H9 (cell line): Measurements from ENCODE around the gene UTP11. TPM values are rescaled to one million over a fixed set of nuclear protein-coding genes. Genes with fewer than 3 reads are reported as not detected.
A peak's percentile ranks its signal among the peaks of the same experiment; 100 is the strongest.

ENCODE experiments used
- DNase-seq: peaks from one replicate; pipeline ENCODE4 v3.0.0-alpha.2; 2017
- H2AFZ ChIP-seq: one replicate; pipeline ENCODE4 v1.6.1; 2013; ENCODE audit warnings: mild to moderate bottlenecking, low read length, control low read depth, moderate library complexity
- H2AK5ac ChIP-seq: 2 replicates; pipeline ENCODE4 v1.6.1; 2013; ENCODE audit warnings: low read length, control low read depth, mixed read lengths; ENCODE audit not compliant: insufficient read length
- H2BK120ac ChIP-seq: one replicate; pipeline ENCODE4 v1.6.1; 2013; ENCODE audit warnings: low read depth, mild to moderate bottlenecking, low read length, control low read depth, inconsistent platforms; ENCODE audit not compliant: poor library complexity, severe bottlenecking
- H2BK12ac ChIP-seq: 2 replicates; pipeline ENCODE4 v1.6.1; 2013; ENCODE audit warnings: low read length, control low read depth, mixed read lengths, low read depth; ENCODE audit not compliant: insufficient read length
- H2BK15ac ChIP-seq: 2 replicates; pipeline ENCODE4 v1.6.1; 2013; ENCODE audit warnings: low read depth, low read length, control low read depth
- H2BK20ac ChIP-seq: one replicate; pipeline ENCODE4 v1.6.1; 2013; ENCODE audit warnings: low read depth, mild to moderate bottlenecking, low read length, control low read depth, inconsistent platforms; ENCODE audit not compliant: poor library complexity, severe bottlenecking
- H2BK5ac ChIP-seq: 2 replicates; pipeline ENCODE4 v1.6.1; 2013; ENCODE audit warnings: low read length, control low read depth, mixed read lengths; ENCODE audit not compliant: insufficient read length
- H3K14ac ChIP-seq: 2 replicates; pipeline ENCODE4 v1.6.1; 2013; ENCODE audit warnings: low read length, control low read depth; ENCODE audit not compliant: insufficient read depth
- H3K18ac ChIP-seq: 2 replicates; pipeline ENCODE4 v1.6.1; 2013; ENCODE audit warnings: low read depth, mild to moderate bottlenecking, mixed read lengths, low read length, control low read depth; ENCODE audit not compliant: insufficient read length
- H3K23ac ChIP-seq: 2 replicates; pipeline ENCODE4 v1.6.1; 2013; ENCODE audit warnings: low read length, control low read depth, mixed read lengths, low read depth; ENCODE audit not compliant: insufficient read length
- H3K23me2 ChIP-seq: 2 replicates; pipeline ENCODE4 v1.6.1; 2013; ENCODE audit warnings: low read depth, mild to moderate bottlenecking, mixed read lengths, low read length, control low read depth; ENCODE audit not compliant: insufficient read length, poor library complexity, severe bottlenecking
- H3K27ac ChIP-seq: 2 replicates; pipeline ENCODE4 v1.5.1; 2013; ENCODE audit warnings: low read length, control low read depth, mixed read lengths, low read depth; ENCODE audit not compliant: insufficient read length
- H3K27me3 ChIP-seq: 2 replicates; pipeline ENCODE4 v1.6.1; 2013; ENCODE audit warnings: low read length, control low read depth, inconsistent platforms; ENCODE audit not compliant: insufficient read depth
- H3K4ac ChIP-seq: 2 replicates; pipeline ENCODE4 v1.6.1; 2013; ENCODE audit warnings: low read depth, mild to moderate bottlenecking, control low read depth, inconsistent platforms, low read length, moderate library complexity
- H3K4me1 ChIP-seq: 2 replicates; pipeline ENCODE4 v1.6.1; 2013; ENCODE audit warnings: low read length, control low read depth, inconsistent platforms; ENCODE audit not compliant: insufficient read depth
- H3K4me2 ChIP-seq: 2 replicates; pipeline ENCODE4 v1.6.1; 2013; ENCODE audit warnings: low read length, control low read depth, mixed read lengths; ENCODE audit not compliant: insufficient read length, insufficient read depth
- H3K56ac ChIP-seq: 2 replicates; pipeline ENCODE4 v1.6.1; 2013; ENCODE audit warnings: low read depth, mild to moderate bottlenecking, mixed read lengths, low read length, control low read depth; ENCODE audit not compliant: insufficient read length
- H3K79me1 ChIP-seq: 2 replicates; pipeline ENCODE4 v1.6.1; 2013; ENCODE audit warnings: low read depth, mild to moderate bottlenecking, moderate library complexity, low read length, control low read depth, inconsistent platforms; ENCODE audit not compliant: insufficient read depth, poor library complexity, severe bottlenecking
- H3K79me2 ChIP-seq: 2 replicates; pipeline ENCODE4 v1.6.1; 2013; ENCODE audit warnings: low read length, control low read depth, inconsistent platforms; ENCODE audit not compliant: insufficient read depth
- H3K9ac ChIP-seq: 2 replicates; pipeline ENCODE4 v1.6.1; 2013; ENCODE audit warnings: low read length, control low read depth, mixed read lengths; ENCODE audit not compliant: insufficient read length; ENCODE audit errors: extremely low read depth
- H3K9me3 ChIP-seq: one replicate; pipeline ENCODE4 v1.6.1; 2013; ENCODE audit warnings: low read depth, low read length, inconsistent platforms; ENCODE audit not compliant: control insufficient read depth
- H3T11ph ChIP-seq: one replicate; pipeline ENCODE4 v1.6.1; 2013; ENCODE audit warnings: mild to moderate bottlenecking, low read length, control low read depth, inconsistent platforms
- H4K20me1 ChIP-seq: one replicate; pipeline ENCODE4 v1.6.1; 2013; ENCODE audit not compliant: control insufficient read depth, insufficient read length, insufficient read depth
- H4K5ac ChIP-seq: 2 replicates; pipeline ENCODE4 v1.6.1; 2013; ENCODE audit warnings: low read depth, mild to moderate bottlenecking, mixed read lengths, low read length, control low read depth; ENCODE audit not compliant: insufficient read length
- H4K8ac ChIP-seq: replicated peaks from 2 replicates; pipeline ENCODE4 v1.6.1; 2013; ENCODE audit warnings: low read length, control low read depth, mixed read lengths, low read depth; ENCODE audit not compliant: insufficient read length
- H4K91ac ChIP-seq: 2 replicates; pipeline ENCODE4 v1.6.1; 2013; ENCODE audit warnings: low read depth, mild to moderate bottlenecking, moderate library complexity, mixed read lengths, low read length, control low read depth; ENCODE audit not compliant: insufficient read length
- H3K27ac Mint-ChIP-seq, 3 experiments: 2 replicates in 2 of 3; 3 replicates in 1 of 3; pipeline ENCODE4 v1.8.0; 2020 to 2021; ENCODE audit warnings: mixed read lengths in 3 of 3, mild to moderate bottlenecking in 1 of 3, moderate library complexity in 1 of 3
- H3K27me3 Mint-ChIP-seq: 2 replicates; pipeline ENCODE4 v1.8.0; 2021; ENCODE audit warnings: low read depth, mild to moderate bottlenecking, moderate library complexity, mixed read lengths
- H3K36me3 Mint-ChIP-seq, 3 experiments: 2 replicates in 2 of 3; 3 replicates in 1 of 3; pipeline ENCODE4 v1.8.0; 2020 to 2021; ENCODE audit warnings: low read depth in 3 of 3, mixed read lengths in 3 of 3; ENCODE audit not compliant: insufficient read depth in 1 of 3
- H3K4me1 Mint-ChIP-seq, 2 experiments: 2 replicates each; pipeline ENCODE4 v1.8.0; 2020; ENCODE audit warnings: mixed read lengths in 2 of 2
- H3K4me3 Mint-ChIP-seq, 2 experiments: 2 replicates in 1 of 2; 3 replicates in 1 of 2; pipeline ENCODE4 v1.8.0; 2020 to 2021; ENCODE audit warnings: mild to moderate bottlenecking in 2 of 2, mixed read lengths in 2 of 2, moderate library complexity in 1 of 2
- H3K9me3 Mint-ChIP-seq, 2 experiments: 2 replicates in 1 of 2; 3 replicates in 1 of 2; pipeline ENCODE4 v1.8.0; 2020; ENCODE audit warnings: mild to moderate bottlenecking in 2 of 2, mixed read lengths in 2 of 2, moderate library complexity in 1 of 2
- WGBS: extraction: QIAGEN DNeasy Blood & Tissue Kit; methylation state at CpG from one replicate; pipeline ENCODE4 v1.1.7; 2013; ENCODE audit warnings: missing lambda C conversion rate, low lambda C conversion rate, mixed read lengths; ENCODE audit not compliant: insufficient read length; ENCODE audit errors: extremely low coverage; 5-methylcytosine and 5-hydroxymethylcytosine counted together
- total RNA-seq: library from RNA; stranded (reverse); gene quantifications from 2 replicates; pipeline ENCODE4 v1.2.1, GENCODE V29; 2021
- TF ChIP-seq, protein P1 (sequence below): fragments of 200-600 bp; sonication (generic); conservative IDR thresholded peaks from 3 replicates; pipeline ENCODE4 v1.8.0; 2021; ENCODE audit warnings: antibody characterized with exemption, mild to moderate bottlenecking

Gene UTP11
- total RNA-seq, 1 experiment from 2014 or later, result 63.1 TPM

GRCh38 chr1:37987679-37988078 lies 24.9 kb upstream of the UTP11 start:
- Histone ChIP-seq H4K5ac (no peak overlapping the region), H3T11ph (no peak overlapping the region), H4K91ac (no peak overlapping the region), H3K79me1 (peaks cover 9% of the 10 kb centered on the region), H3K4ac (no peak overlapping the region), H3K23me2 (peaks cover 5% of the 10 kb centered on the region), H2BK12ac (no peak overlapping the region), H2BK15ac (no peak overlapping the region), H2BK20ac (no peak overlapping the region), H2AK5ac (no peak overlapping the region), H3K9me3 (no peaks in the 10 kb centered on the region), H2BK5ac (no peak overlapping the region), H3K14ac (no peak overlapping the region), H2BK120ac (no peak overlapping the region), H3K23ac (no peak overlapping the region), H3K79me2 (peaks cover 1% of the 10 kb centered on the region; the same call in 1 of the 2 replicates), H4K8ac (no peak overlapping the region), H3K27me3 (no peaks in the 10 kb centered on the region), H3K27ac (no peak overlapping the region), H3K56ac (no peak overlapping the region), H3K4me2 (no peak overlapping the region), H3K4me1 (no peaks in the 10 kb centered on the region), H2AFZ (no peak overlapping the region), H3K9ac (no peak overlapping the region), H4K20me1 (no peaks in the 10 kb centered on the region), H3K18ac (no peak overlapping the region)
- Mint-ChIP-seq H3K9me3 (no peaks in the 10 kb centered on the region; a peak in 2 of 5 replicates), H3K27me3 (no peaks in the 10 kb centered on the region), H3K27ac (no peak overlapping the region), H3K4me1 (peaks cover 12 to 15% of the 10 kb centered on the region in 2 experiments), H3K4me3 (peak overlapping the region; percentile 97 to 98; a peak in 4 of 5 replicates), H3K36me3 (peaks cover 26 to 49% (median 48%) of the 10 kb centered on the region in 3 experiments)
- TF ChIP-seq, protein P1, sequence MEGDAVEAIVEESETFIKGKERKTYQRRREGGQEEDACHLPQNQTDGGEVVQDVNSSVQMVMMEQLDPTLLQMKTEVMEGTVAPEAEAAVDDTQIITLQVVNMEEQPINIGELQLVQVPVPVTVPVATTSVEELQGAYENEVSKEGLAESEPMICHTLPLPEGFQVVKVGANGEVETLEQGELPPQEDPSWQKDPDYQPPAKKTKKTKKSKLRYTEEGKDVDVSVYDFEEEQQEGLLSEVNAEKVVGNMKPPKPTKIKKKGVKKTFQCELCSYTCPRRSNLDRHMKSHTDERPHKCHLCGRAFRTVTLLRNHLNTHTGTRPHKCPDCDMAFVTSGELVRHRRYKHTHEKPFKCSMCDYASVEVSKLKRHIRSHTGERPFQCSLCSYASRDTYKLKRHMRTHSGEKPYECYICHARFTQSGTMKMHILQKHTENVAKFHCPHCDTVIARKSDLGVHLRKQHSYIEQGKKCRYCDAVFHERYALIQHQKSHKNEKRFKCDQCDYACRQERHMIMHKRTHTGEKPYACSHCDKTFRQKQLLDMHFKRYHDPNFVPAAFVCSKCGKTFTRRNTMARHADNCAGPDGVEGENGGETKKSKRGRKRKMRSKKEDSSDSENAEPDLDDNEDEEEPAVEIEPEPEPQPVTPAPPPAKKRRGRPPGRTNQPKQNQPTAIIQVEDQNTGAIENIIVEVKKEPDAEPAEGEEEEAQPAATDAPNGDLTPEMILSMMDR, result no peak
- no peak for DNase-seq
- no CpG with 5 or more reads among the region's 1 CpG for WGBS
